ENCODE measurements around the gene FLNC.
A peak's percentile ranks its signal among the peaks of the same experiment; 100 is the strongest.

FLNC gene

DNA sequence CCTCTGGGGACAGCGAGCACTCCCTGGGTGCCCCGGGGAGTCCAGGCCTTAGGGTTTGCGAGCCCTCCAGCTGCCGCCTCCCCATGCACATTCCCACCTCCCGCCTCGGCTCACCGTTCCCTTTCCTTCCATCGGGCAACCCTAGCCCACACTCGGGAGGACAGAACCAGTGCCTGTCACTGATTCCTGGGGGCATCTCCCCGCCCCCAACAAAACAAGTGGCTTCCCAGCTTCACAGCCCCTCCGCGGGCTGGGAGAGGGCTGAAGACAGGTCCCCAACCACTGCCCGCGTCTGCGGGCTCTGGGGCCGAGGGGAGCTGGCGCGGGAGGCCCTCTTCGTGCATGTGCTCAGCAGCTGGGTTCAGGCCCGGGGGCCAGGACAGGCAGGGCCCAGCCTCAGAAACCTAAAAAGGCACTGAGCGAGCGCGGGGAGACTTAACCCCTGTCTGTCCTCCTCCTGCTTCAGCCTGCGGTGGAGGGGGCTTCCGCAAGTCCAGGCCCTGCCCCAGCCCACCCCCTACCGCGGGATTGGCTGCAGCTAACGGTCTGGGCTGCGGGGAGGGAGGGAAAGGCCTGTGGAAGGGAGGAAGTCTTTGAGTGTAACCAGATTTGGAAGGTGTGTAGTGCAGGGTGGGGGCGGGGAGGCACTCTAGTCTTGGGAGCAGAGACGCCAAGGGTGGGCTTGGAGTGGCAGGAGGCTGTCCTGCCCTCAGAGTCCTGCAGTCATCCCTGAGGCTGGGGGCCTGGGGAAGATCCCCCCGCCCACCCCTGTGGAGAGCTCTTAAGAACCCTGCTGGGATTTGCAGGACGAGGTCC is 1.2 kb downstream of the FLNC start:
- TF ChIP-seq GATA3 (IDR thresholded peaks at IDR 0.05; ENCODE audit: low read depth, low read length) (no peak), GATA2 (IDR thresholded peaks at IDR 0.05; ENCODE audit: low read depth, low read length) (no peak)

DNA sequence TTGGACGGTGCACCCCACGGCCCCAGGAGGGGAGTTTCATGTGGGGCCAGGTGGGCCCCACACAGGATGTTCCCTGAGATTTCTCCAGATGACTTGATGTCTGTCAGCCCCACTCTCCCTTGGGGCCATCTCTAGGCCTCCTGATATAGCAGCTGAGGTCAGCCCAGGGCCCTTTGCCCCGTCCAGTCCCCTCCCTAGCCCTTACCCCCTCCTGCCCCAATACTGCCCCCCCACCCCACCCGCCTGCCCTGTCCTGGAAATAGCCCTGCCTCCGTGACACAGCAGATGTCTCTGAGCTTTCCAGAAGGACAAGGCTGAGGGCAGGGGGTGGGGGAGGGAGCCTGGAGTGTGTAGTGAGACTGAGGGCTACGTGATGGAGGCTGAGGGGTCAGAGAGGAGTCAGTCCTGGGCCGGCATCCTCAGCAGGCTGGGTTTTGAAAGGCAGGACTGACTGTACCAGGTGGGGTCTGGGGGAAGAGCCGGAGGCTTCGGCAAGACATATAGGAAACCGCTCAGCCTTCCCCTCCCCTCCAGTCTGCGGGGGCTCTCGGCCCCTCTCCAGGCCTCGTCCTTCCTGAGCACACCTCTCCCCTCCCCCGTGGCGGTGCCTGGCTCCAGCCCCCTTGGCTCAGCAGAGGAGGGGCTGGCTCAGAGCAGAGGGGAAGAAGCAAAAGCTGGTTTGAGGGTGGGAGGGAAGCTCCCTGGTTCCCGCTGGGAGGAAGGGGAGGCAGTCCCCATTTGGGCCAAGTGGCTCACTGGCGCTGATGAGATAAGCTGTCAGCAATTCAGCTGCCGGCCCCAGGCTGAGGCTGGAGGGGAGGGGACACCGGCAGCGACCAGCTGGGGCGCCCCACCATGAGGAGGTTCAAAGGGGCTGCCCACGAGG is 2.0 kb downstream of the FLNC start:
- TF ChIP-seq GATA2 (IDR thresholded peaks at IDR 0.05; ENCODE audit: low read depth, low read length) (peak; percentile 35; the same call in 1 of the 2 replicates), GATA3 (IDR thresholded peaks at IDR 0.05; ENCODE audit: low read depth, low read length) (no peak)

DNA sequence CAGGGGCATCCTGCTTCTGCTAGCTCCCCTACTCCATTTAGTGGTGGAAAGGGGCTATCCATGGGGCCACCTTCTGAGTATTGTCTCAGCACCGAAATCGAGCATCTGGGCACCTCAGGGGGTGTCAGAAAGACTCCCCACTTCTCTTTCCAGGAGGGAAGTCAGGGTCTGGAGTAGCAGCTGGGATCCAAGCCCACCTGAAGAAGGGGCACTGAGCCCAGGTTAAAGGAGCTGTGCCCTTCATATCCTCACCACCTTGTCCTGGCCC is 2.6 kb downstream of the FLNC start:
- TF ChIP-seq GATA2 (IDR thresholded peaks at IDR 0.05; ENCODE audit: low read depth, low read length), result no peak
- no peak for TF ChIP-seq GATA3 (IDR thresholded peaks at IDR 0.05; ENCODE audit: low read depth, low read length)

GRCh38 chr7:128833148-128833945 is 3.1 kb downstream of the FLNC start:
- TF ChIP-seq GATA2 (IDR thresholded peaks at IDR 0.05; ENCODE audit: low read depth, low read length) (no peak), GATA3 (IDR thresholded peaks at IDR 0.05; ENCODE audit: low read depth, low read length) (no peak)

DNA sequence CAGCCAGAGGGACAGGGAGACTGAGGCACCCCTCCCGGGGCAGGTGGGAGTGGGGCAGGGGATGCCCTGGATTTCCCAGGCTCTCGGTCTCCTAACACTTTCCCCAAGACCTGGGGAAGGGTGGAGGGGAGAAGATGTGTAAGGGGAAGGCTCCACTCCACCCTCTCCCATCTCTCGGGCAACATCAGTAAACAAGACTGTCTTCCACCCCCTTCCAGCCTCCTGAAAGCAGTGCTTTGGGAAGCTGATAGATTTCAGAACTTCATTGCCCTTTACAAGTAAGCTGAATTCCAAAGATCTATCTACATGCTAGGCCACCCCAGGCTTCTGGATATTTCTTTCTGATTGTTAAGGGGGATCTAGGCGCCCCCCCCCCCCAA is 3.7 kb downstream of the FLNC start:
- TF ChIP-seq GATA3 (IDR thresholded peaks at IDR 0.05; ENCODE audit: low read depth, low read length) (no peak), GATA2 (IDR thresholded peaks at IDR 0.05; ENCODE audit: low read depth, low read length) (no peak)

DNA sequence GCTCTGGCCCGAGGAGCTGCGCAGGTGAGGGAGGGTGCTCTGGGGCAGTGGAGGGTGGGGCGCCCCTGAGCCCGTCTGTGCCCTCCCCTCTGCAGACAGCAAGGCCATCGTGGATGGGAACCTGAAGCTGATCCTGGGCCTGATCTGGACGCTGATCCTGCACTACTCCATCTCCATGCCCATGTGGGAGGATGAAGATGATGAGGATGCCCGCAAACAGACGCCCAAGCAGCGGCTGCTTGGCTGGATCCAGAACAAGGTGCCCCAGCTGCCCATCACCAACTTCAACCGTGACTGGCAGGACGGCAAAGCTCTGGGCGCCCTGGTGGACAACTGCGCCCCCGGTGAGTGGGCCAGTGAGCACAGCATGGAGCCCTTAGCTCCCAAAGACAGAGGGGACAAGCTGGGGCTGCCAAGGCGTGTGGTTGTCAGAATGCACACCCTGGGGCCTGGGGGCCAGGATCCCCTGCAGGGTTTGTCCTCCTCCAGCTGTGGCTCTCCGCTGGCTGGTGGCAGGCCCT is 5.1 kb downstream of the FLNC start:
- TF ChIP-seq GATA2 (IDR thresholded peaks at IDR 0.05; ENCODE audit: low read depth, low read length) (no peak), GATA3 (IDR thresholded peaks at IDR 0.05; ENCODE audit: low read depth, low read length) (no peak)

GRCh38 chr7:128835790-128836641 is 5.8 kb downstream of the FLNC start:
- no peak for TF ChIP-seq GATA3 (IDR thresholded peaks at IDR 0.05; ENCODE audit: low read depth, low read length)
- no peak for TF ChIP-seq GATA2 (IDR thresholded peaks at IDR 0.05; ENCODE audit: low read depth, low read length)

GRCh38 chr7:128836729-128837348 is 6.6 kb downstream of the FLNC start:
- no peak for TF ChIP-seq GATA3 (IDR thresholded peaks at IDR 0.05; ENCODE audit: low read depth, low read length)
- no peak for TF ChIP-seq GATA2 (IDR thresholded peaks at IDR 0.05; ENCODE audit: low read depth, low read length)

DNA sequence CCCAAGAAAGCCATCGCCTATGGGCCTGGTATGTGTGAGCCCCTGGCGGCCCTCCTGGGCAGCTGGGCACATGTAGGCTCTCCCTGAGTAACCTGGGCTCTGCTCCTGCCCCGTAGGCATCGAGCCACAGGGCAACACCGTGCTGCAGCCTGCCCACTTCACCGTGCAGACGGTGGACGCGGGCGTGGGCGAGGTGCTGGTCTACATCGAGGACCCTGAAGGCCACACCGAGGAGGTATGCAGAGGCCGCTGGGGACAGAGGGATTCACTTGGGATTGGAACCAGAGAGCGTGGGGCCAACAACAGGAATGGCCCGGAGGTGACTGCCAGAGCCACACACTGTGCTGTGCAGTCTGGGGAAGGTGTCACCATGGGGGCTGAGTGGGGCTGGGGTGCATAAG is 7.3 kb downstream of the FLNC start:
- TF ChIP-seq GATA3 (IDR thresholded peaks at IDR 0.05; ENCODE audit: low read depth, low read length) (no peak), GATA2 (IDR thresholded peaks at IDR 0.05; ENCODE audit: low read depth, low read length) (no peak)

GRCh38 chr7:128838109-128838779 is 8.0 kb downstream of the FLNC start:
- TF ChIP-seq GATA3 (IDR thresholded peaks at IDR 0.05; ENCODE audit: low read depth, low read length) (no peak), GATA2 (IDR thresholded peaks at IDR 0.05; ENCODE audit: low read depth, low read length) (no peak)

- TF ChIP-seq GATA3 (IDR thresholded peaks at IDR 0.05; ENCODE audit: low read depth, low read length) (no peak), GATA2 (IDR thresholded peaks at IDR 0.05; ENCODE audit: low read depth, low read length) (no peak)
These were observed 8.9 kb downstream of the FLNC start for GRCh38 chr7:128838981-128839731.

- no peak for TF ChIP-seq GATA3 (IDR thresholded peaks at IDR 0.05; ENCODE audit: low read depth, low read length)
- no peak for TF ChIP-seq GATA2 (IDR thresholded peaks at IDR 0.05; ENCODE audit: low read depth, low read length)
These were observed 9.6 kb downstream of the FLNC start for GRCh38 chr7:128839751-128840177.
